Fibroblast of skin of left biceps (primary cell): ENCODE measurements around the gene POLR2L.
A peak's percentile ranks its signal among the peaks of the same experiment; 100 is the strongest.

ENCODE experiments used
- DNase-seq, 2 experiments: peaks; one replicate each; pipeline ENCODE4 v3.0.0-alpha.2; 2013; ENCODE audit warnings: low read depth in 2 of 2

Gene POLR2L

GRCh38 chr11:842370-843002 is at the start of gene POLR2L, which contains the start of gene TSPAN4:
POLR2L (minus strand) TSS chr11:842529; CDS start chr11:842508, 21 bp downstream.
TSPAN4 (plus strand) TSS chr11:842852; CDS start chr11:850305, 7,453 bp downstream.
- peak; percentile 62 to 67 for DNase-seq

DNA sequence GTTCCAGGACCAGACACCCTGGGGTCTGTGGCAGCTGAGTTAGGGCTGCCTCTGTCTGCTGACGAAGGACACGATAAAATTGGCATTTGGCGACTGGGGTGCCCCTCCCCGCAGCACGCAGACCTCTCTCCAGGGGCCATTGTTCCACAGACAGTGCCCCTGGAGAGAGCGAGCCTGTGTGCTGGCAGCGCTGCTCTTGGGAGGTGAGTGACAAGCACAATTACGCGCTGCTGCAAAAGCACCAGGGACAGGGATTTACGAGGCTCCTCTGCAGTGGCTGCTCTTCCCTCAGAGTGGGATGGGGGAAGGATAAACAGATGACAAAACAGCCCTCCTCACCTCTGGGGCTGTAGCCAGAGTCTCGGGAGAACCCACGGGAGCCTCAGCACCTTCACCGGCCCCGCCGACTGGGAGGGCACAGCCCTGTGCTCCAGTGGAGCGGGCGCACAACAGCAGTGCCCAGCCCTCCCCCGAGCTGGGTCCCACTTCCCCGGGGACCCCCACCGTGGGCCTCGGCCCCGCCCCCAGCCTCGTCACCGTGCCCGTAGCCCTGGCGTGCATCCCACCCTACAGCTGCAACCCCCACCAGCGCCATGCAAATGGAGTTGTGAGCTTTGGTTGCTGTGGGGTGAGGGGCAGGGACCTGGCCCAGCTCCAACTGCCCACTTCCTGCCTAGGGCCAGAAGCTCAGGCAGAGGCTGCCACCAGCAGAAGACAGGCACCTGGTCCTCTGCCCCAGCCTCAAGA is 48.6 kb upstream of the POLR2L start:
- no peak for DNase-seq

DNA sequence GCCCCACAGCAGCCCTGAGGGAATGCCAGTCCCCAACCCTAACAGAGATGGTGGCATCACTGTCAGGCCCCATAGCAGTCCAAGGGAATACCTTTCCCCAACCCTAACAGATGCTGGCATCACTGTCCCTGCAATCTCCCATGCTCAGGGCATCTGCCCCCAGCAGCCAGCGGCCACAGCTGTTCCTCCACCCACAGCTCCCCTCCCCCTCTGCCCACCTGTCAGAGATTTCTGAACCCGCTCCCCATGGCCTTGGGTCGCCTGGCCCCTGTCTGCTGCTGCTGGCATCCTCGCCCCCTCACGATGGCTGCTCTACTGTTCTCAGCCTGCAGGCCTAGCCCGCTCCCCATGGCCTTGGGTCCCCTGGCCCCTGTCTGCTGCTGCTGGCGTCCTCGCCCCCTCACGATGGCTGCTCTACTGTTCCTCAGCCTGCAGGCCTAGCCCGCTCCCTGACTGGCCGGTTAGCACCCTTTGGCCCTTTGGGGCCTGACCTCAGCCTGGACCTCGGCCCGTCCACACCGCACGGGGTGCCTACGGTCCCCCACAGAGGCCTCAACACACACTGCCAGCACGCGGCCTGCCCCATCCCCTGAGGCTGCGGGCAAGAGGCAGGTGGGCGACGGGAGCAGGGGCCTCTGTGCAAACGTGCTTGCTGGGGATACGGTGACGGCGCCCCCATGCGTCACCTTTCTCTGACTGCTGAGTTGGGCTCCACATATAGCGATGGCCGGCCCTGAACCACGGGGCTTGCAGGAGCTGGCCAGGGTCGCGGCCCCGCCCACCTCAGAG is 47.6 kb upstream of the POLR2L start:
- DNase-seq: no peak

GRCh38 chr11:889257-889656 is 46.9 kb upstream of the POLR2L start:
- DNase-seq: no peak

- no peak for DNase-seq
Measured at GRCh38 chr11:888310-889212, 46.2 kb upstream of the POLR2L start.

GRCh38 chr11:887589-887988 is 45.3 kb upstream of the POLR2L start:
- DNase-seq: no peak

DNA sequence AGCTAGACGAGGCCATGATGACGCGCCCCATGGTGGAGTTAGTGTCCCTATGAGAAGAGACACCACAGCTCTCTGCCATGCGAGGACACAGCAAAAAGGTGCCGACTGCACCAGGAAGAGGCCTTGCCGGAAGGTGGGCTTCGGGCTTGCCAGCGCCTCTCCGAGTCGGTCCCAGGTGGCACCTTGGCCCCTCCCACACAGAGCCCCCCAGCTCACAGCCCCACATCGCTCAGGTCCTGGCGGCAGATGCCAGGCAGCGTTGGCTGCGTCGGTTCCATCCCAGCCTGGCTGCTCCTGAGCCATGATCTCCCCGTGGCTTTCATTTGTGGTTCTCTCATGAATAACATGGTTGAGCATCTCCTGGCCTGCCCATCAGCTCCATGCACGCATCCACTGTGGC is 44.2 kb upstream of the POLR2L start:
- no peak for DNase-seq

DNA sequence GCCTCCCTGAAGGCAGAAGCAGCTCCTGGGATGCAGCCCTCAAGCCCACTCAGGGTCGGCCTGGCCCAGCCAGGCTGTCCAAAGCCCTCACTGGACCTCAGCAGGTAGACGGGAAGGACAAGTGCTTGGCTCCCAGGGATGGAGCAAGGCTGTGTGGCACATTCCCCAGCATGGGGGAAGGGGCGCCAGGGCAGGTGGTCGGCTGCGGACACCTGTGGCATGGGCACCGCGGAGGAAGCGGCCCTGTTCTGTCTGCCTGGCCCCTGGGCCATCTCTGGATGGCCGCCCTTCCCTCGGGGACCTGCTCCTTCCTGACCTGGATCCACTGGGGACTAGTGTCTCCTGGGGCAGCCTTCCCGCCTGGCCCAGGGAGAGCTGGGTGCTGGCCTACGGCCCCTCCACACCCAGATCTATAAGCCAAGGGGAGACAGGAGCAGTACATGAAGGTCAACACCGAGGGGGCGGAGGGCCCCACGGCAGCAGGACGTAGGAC is 42.3 kb upstream of the POLR2L start:
- no peak for DNase-seq

DNA sequence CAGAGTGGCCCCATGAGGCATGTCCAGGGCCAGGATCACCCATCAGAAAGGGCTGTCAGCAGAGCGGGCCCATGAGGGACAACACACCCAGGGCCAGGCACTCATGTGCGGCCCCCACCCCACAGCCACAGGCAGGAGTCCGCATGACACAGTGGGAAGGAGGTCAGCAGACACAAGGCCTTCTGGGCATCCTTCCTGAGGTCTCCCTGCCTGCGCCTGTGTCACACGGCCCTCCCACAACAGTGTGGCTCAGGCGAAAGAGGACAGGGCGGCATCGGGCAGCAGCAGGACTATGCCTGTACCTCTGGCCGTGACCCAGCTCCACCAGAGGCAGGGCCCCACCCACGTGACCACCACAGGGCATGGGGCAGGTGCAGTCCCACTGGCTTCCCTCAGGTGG is 41.2 kb upstream of the POLR2L start:
- DNase-seq: no peak

DNA sequence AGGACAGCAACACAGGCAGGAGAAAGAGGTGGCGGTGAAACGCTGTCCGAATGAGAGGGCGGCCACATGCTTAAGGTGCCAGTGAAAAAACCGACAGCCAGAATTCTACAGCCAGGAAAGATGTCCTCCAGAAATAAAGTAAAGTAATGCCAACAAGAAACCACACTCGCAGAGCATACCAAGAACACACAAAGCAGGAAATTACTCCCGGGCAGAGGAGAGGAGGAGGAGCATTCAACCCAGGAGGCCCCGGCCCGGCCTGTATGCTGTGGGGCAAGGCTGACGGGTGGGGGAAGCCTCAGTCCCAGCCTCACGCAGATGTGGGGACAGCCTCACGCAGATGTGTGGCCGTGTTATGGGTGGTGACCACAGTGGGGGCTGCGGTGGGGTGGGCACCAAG is 40.3 kb upstream of the POLR2L start:
- no peak for DNase-seq

DNA sequence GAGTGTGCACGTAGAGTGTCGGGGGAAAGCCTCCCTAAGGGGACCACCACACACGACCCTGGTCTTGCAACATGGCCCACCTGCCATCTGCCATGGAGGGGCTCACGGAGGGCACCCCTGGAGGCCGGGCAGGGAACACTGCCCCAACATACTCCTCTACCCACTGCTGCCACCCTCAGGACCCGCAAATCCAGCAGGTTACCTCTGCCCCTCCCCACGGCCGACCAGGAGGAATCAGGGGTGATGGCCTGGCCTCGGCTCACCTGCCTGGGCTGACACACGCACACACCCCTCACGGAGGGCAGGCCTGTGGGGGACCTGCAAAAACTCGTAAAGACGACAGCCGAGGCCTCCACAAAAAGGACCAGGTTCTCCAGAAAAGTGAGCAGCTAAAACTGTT is 38.1 kb upstream of the POLR2L start:
- DNase-seq: no peak

DNA sequence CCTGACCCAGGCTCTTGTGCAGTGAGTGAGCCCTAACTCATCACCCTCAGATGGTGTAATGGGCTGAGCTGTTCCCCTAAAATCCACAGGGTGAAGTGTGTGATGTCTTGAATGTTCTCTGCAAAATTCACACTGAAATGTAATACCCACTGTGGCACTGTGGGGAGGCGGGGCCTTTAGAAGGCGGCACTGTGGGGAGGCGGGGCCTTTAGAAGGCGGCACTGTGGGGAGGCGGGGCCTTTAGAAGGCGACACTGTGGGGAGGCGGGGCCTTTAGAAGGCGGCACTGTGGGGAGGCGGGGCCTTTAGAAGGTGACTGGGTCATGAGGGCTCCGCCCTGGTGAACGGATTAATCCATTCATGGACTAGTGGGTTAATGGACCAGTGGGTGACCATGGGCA is 35.2 kb upstream of the POLR2L start:
- DNase-seq: no peak

DNA sequence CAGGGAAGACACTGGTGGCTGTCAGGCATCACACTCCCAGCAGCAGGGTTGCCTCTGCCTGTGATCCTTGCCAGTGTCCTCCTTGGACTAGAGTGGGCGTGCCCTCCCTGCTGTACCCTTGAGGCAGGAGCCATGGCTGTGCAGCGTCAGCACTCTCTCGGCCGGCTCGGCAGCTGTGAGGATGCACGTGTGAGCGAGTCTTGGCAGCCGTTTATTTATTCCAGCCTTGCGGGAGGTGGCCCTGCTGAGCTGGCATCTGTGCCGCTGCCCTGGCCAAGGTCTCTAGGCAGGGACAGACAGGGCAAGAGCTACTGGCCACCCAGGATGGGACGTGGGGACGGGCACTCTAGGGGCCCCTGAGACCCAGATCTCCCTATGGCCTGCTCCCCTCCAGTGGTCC is 34.2 kb upstream of the POLR2L start:
- no peak for DNase-seq

GRCh38 chr11:875769-876301 is 33.5 kb upstream of the POLR2L start:
- no peak for DNase-seq

- no peak for DNase-seq
Measured at GRCh38 chr11:875203-875602, 32.9 kb upstream of the POLR2L start.

DNA sequence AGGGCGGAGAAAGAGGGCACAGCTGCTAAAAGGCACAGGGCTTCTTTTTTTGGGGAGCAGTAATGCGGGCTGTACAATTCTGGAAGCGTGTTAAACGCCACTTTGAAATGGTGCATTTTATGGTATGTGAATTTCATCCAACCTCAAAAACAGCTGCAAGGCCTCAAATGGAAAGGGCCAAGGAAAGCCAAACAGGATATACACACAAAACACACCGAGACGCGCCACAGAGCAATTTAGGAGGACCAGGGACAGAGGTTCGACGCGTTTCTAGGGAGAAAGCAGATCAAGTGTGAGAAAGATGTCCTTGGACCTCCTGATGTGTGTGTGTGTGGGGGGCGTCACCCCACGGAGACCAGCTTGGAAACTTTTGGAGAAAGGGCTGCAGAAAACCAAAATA is 31.4 kb upstream of the POLR2L start:
- DNase-seq: no peak

GRCh38 chr11:872799-873198 is 30.5 kb upstream of the POLR2L start:
- no peak for DNase-seq

DNA sequence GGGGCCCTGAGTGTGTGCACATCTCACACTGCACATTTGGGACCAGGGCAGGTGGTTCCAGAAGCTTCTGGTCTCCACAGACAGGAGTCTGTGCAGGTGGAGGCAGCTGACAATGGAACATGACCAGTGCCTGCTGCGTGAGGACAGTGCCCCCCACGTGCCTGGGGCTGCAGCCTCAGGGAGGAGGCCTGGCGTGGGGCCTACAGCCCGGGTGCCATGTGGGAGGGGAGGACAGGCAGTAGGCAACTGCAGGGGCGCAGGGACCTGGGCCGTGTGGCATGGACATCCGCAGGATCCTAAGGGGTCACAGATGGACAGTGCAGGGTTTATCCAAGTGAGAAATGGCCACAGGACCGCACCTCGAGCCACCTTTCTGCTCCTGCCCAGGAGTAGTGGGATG is 29.1 kb upstream of the POLR2L start:
- DNase-seq: no peak

GRCh38 chr11:870418-870817 is 28.1 kb upstream of the POLR2L start:
- DNase-seq: no peak

DNA sequence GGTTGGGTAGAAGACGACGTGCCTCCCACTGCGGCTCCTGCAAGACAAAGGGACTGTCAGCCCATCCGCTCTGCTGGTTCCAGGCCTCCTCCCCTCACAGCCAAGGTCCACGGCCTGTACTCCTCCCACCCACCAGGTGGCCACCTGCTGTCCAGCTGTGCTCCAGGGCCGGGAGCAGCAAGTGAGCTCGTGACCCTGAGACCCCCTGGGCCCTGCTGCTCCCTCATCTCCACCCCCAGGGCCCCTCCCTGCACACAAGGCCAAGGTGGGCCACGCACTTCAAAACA is 27.7 kb upstream of the POLR2L start:
- no peak for DNase-seq

DNA sequence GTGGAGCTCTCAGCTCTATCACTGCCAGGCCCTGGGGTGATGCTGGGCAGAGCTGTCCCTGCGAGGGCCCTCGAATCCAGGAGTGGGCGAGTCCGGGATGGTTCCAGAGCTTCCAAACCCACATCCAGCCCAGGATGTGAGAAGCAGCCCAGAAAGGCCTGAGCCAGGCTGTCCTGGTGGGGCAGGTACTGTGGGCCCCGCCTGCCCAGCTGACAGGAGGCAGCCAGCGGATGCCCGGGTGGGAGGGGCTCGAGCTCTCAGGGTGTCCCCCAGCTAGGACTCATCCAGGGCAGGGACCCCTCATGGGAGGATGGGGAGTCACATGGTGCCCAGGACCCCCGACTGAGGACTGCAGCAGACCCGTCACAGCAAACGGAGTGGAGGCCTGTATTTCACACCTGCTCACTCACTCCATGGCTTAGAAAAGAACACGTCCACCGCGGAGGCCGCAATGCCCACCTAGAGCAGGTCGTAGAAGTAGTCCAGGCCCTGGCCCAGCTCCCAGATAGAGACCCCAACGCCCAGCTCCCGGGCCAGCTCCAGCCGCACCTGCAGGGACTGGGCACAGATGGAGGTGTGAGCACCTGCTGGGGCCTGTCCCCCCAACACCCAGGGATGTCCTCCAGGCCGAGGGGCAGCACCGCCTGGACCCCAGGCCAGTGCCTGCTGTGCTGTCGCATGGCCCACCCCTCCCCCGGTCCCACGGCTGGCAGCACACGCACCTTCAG is 27.2 kb upstream of the POLR2L start:
- no peak for DNase-seq
